ENCODE results near the gene EIF4G2.

GRCh38 chr11:10797531-10797930 lies 11.2 kb downstream of the EIF4G2 start:
- TF ChIP-seq POLR2A (IDR thresholded peaks at IDR 0.05), result no peak
- TF ChIP-seq, protein P1, sequence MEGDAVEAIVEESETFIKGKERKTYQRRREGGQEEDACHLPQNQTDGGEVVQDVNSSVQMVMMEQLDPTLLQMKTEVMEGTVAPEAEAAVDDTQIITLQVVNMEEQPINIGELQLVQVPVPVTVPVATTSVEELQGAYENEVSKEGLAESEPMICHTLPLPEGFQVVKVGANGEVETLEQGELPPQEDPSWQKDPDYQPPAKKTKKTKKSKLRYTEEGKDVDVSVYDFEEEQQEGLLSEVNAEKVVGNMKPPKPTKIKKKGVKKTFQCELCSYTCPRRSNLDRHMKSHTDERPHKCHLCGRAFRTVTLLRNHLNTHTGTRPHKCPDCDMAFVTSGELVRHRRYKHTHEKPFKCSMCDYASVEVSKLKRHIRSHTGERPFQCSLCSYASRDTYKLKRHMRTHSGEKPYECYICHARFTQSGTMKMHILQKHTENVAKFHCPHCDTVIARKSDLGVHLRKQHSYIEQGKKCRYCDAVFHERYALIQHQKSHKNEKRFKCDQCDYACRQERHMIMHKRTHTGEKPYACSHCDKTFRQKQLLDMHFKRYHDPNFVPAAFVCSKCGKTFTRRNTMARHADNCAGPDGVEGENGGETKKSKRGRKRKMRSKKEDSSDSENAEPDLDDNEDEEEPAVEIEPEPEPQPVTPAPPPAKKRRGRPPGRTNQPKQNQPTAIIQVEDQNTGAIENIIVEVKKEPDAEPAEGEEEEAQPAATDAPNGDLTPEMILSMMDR (IDR thresholded peaks at IDR 0.05), result no peak

Measured in heart left ventricle (tissue), 13 donors.